SK-N-SH (cell line): ENCODE results near the gene MUSTN1.

Experiments
- CTCF ChIP-seq: fragments of 200-600 bp; sonication (generic); IDR thresholded peaks from 2 replicates; pipeline ENCODE4 v1.6.1; 2017; ENCODE audit warnings: antibody characterized with exemption, mild to moderate bottlenecking, moderate library complexity
- RFX5 ChIP-seq: IDR thresholded peaks from 2 replicates; pipeline ENCODE4 v1.6.1; 2012; ENCODE audit warnings: mild to moderate bottlenecking, improper control_type of control experiment, low read length
- SMC3 ChIP-seq: IDR thresholded peaks from 2 replicates; pipeline ENCODE4 v1.6.1; 2012; ENCODE audit warnings: low read depth, low read length, improper control_type of control experiment

GRCh38 chr3:52792413-52792812 lies 42.4 kb downstream of the MUSTN1 start:
- no peak for TF ChIP-seq RFX5
- TF ChIP-seq CTCF, result no peak
- no peak for TF ChIP-seq SMC3
